Adrenal gland (tissue), 12 donors: ENCODE data around the gene MEDAG. TPM values are rescaled to one million over a fixed set of nuclear protein-coding genes. Genes with fewer than 3 reads are reported as not detected.

Experiments used
- DNase-seq, 7 donors: peaks; one replicate each; pipeline ENCODE4 v3.0.0-alpha.2; 2019 to 2020
- H3K27ac ChIP-seq, 5 donors: fragments of 200-600 bp; sonication (generic) in 4 of 5; 1 replicate in 3 of 5; 2 replicates in 2 of 5; pipeline versions ENCODE4 v1.5.1 to v1.8.0; 2016 to 2020; ENCODE audit warnings: mild to moderate bottlenecking in 1 of 5
- H3K27me3 ChIP-seq: fragments of 200-600 bp; 2 replicates; pipeline ENCODE4 v1.8.0; 2021
- H3K36me3 ChIP-seq, 2 donors: fragments of 200-600 bp; replicated peaks in 1 of 2; 1 replicate in 1 of 2; 2 replicates in 1 of 2; pipeline versions ENCODE4 v1.5.1 to v1.8.0; 2018 to 2022
- H3K4me1 ChIP-seq, 2 donors: fragments of 200-600 bp; replicated peaks in 1 of 2; 1 replicate in 1 of 2; 2 replicates in 1 of 2; pipeline versions ENCODE4 v1.5.1 to v1.8.0; 2018 to 2021
- H3K4me3 ChIP-seq, 4 donors: fragments of 200-600 bp; sonication (generic) in 3 of 4; one replicate each; pipeline ENCODE4 v1.5.1; 2016 to 2018
- H3K9me3 ChIP-seq, 3 donors: fragments of 200-600 bp; sonication (generic) in 1 of 3; replicated peaks in 1 of 3; 1 replicate in 2 of 3; 2 replicates in 1 of 3; pipeline versions ENCODE4 v1.5.1 to v1.8.0; 2016 to 2021
- CTCF ChIP-seq, 6 experiments: fragments of 450-650 bp in 4 of 6; fragments of 200-600 bp in 2 of 6; sonication (generic) in 1 of 6; IDR thresholded peaks; 1 replicate in 5 of 6; 2 replicates in 1 of 6; pipeline versions ENCODE4 v1.5.1 to v1.8.0; 2016 to 2021; ENCODE audit warnings: antibody characterized with exemption in 6 of 6, mild to moderate bottlenecking in 2 of 6, moderate library complexity in 1 of 6
- POLR2A ChIP-seq, 2 donors: fragments of 450-650 bp; IDR thresholded peaks; one replicate each; pipeline ENCODE4 v1.6.1; 2017; ENCODE audit warnings: antibody characterized with exemption in 2 of 2, mild to moderate bottlenecking in 2 of 2, moderate library complexity in 1 of 2
- WGBS, 4 donors: extraction: QIAGEN DNeasy Blood & Tissue Kit in 2 of 4; methylation state at CpG; one replicate each; pipeline versions ENCODE4 v1.1.5 to v1.1.7; 2013 to 2017; 5-methylcytosine and 5-hydroxymethylcytosine counted together
- intact Hi-C, 2 donors: fragments of 100-400 bp; cut with DNase I; formaldehyde crosslinking; loops; one replicate each; pipeline versions ENCODE4 v1.14.1 to v1.15.0; 2022 to 2023
- polyA plus RNA-seq, 3 donors: library from polyadenylated mRNA; stranded (reverse); fragments of 200-250 nt in 2 of 3; fragments of 350-450 nt in 1 of 3; fragmentation: Illumina TruSeq in 1 of 3; extraction: RNeasy Lipid Tissue Mini Kit (QIAGEN cat#74804) in 1 of 3; gene quantifications; one replicate each; pipeline ENCODE4 v1.2.3, GENCODE V29; 2013 to 2014
- total RNA-seq, 9 donors: library from RNA; depleted of rRNA in 4 of 9; stranded (reverse); fragments of >200 nt in 4 of 9; fragments of 120-200 nt in 1 of 9; fragmentation: NEBNext Ultra II Directional in 1 of 9; extraction: Animal tissue kit (Norgen Biotek cat#: 25700) in 1 of 9; gene quantifications; one replicate each; pipeline versions ENCODE4 v1.1.0 to v1.2.4, GENCODE V29; 2013 to 2023
- donor health status: healthy with polysubstance abuse.
- donor health status: Bipolar disorder and iron deficiency.
- donor health status: DM: yes; HTN: yes; CAD: no.
- donor health status: DM: no; HTN: no; CAD: no.
- donor health status: DM: no; HTN: no; CAD: no.
- donor health status: DM: yes; HTN: yes; CAD: no.

MEDAG gene
- total and polyA plus RNA-seq, 12 donors = 0.72 to 19.8 (median 3.2) TPM

- Histone ChIP-seq H3K27ac (no peak overlapping the region), H3K36me3 (no peaks in the 10 kb centered on the region), H3K4me3 (no peak overlapping the region), H3K4me1 (no peaks in the 10 kb centered on the region), H3K27me3 (no peaks in the 10 kb centered on the region), H3K9me3 (no peaks in the 10 kb centered on the region)
- no peak for TF ChIP-seq POLR2A (IDR thresholded peaks at IDR 0.05)
- no peak for TF ChIP-seq CTCF (IDR thresholded peaks at IDR 0.05)
- no peak for DNase-seq
- WGBS, 4 donors = 74 to 78% (median 76%) methylated on average over 3 of the region's 3 CpGs
- intact Hi-C loops = no loop called here
Observed at GRCh38 chr13:30943881-30944280, 37.8 kb downstream of the MEDAG start.

- Histone ChIP-seq H3K27ac (no peak overlapping the region), H3K4me1 (no peaks in the 10 kb centered on the region), H3K4me3 (no peak overlapping the region), H3K36me3 (no peaks in the 10 kb centered on the region), H3K27me3 (no peaks in the 10 kb centered on the region), H3K9me3 (no peaks in the 10 kb centered on the region)
- intact Hi-C loops = no loop called here
- 71 to 78% (median 76%) methylated on average over 5 of the region's 5 CpGs for WGBS, 4 donors
- TF ChIP-seq CTCF (IDR thresholded peaks at IDR 0.05) (no peak), POLR2A (IDR thresholded peaks at IDR 0.05) (no peak)
- no peak for DNase-seq
Observed at GRCh38 chr13:30957258-30957943, 51.3 kb downstream of the MEDAG start.

- DNase-seq = no peak
- no peaks in the 10 kb centered on the region for H3K4me1 ChIP-seq
- 66 to 69% (median 67%) methylated on average over 1 of the region's 1 CpG for WGBS, 4 donors
- intact Hi-C loops = no loop called here
- no peaks in the 10 kb centered on the region for H3K9me3 ChIP-seq
- H3K27ac ChIP-seq = no peak overlapping the region
- H3K4me3 ChIP-seq = no peak overlapping the region
- no peaks in the 10 kb centered on the region for H3K36me3 ChIP-seq
- no peaks in the 10 kb centered on the region for H3K27me3 ChIP-seq
- TF ChIP-seq POLR2A (IDR thresholded peaks at IDR 0.05) = no peak
- TF ChIP-seq CTCF (IDR thresholded peaks at IDR 0.05) = no peak
Observed at GRCh38 chr13:30959678-30960077, 53.6 kb downstream of the MEDAG start.

GRCh38 chr13:30963791-30964190, 57.7 kb downstream of the MEDAG start:
- DNase-seq = peak in 5 of 7 donors; percentile 27 to 54 (median 45)
- TF ChIP-seq CTCF (IDR thresholded peaks at IDR 0.05) (no peak), POLR2A (IDR thresholded peaks at IDR 0.05) (no peak)
- H3K4me3 ChIP-seq = no peak overlapping the region
- 28 to 43% (median 36%) methylated on average over 5 of the region's 5 CpGs for WGBS, 4 donors
- H3K27ac ChIP-seq = no peak overlapping the region
- no peaks in the 10 kb centered on the region for H3K9me3 ChIP-seq
- intact Hi-C loops = no loop called here
- H3K27me3 ChIP-seq = no peaks in the 10 kb centered on the region
- H3K36me3 ChIP-seq = no peaks in the 10 kb centered on the region
- H3K4me1 ChIP-seq = no peaks in the 10 kb centered on the region
